Measurements from ENCODE around the gene SOCS7.

Gene SOCS7

DNA sequence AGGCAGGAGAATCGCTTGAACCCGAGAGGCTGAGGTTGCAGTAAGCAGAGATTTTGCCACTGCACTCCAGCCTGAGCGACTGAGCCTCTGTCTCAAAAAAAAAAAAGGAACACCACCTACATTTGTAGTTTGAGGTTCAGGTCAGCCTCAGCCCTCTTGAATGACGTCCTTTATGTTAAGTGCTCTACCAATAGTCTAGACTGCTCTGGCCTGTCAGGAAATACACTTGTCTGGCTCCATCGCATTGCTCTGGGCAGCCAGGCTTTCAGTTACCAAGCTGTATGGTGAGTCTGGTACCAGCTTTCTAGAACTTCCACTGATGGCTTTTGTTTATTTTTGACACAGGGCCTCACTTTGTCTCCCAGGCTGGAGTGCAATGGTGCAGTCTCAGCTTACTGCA lies 11.4 kb downstream of the SOCS7 start:
- DNase-seq (ENCODE audit: low spot score), result no peak

DNA sequence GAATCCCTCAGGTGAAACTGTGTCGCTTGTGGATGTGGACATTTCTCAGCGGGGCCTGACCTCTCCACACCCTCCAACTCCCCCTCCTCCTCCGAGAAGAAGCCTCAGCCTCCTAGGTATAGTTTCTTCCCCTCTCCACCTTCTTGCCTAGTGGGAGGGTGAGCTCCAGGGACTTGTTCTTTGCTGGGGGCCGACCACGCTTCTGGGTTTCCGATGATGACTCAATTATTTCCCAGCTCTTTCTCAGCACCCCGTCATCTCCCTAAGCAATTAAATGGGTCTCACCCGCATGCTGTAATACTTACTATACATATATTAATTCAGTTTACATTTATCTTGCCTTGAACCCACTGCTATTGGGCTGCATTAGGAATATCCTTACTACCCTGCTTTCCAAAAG lies 13.1 kb downstream of the SOCS7 start:
- DNase-seq (ENCODE audit: low spot score), result no peak

DNA sequence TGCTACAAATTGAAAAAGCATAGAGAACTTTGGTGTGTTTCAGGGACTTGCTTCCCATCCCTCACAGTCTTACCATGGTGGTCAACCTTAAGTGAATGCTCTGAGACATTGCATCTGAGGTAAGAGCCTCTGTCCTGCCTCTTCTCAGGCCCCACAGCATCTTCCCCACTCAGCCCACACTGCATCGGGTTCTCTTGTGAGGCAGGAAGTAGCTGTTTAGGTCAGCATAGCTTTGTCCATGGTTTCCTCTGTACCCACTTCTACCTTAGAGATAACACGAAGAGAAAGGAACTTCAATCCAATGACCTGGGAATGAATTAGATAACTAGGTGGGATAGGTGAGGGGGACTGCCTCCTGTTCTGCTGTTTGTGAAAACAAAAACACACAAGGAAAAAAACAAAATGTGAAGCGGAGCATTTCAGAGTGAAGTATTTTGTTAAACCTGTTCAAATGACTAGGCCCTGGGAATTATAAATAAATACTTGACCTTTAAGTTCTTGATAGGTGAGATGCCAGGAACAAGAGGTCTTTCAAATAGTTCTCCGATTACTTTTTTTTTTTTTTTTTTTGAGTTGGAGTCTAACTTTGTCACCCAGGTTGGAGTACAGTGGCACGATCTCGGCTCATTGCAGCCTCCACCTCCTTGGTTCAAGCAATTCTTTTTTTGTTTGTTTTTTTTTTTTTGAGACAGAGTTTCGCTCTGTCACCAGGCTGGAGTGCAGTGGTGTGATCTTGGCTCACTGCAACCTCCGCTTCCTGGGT lies 17.7 kb downstream of the SOCS7 start:
- no peak for DNase-seq (ENCODE audit: low spot score)

DNA sequence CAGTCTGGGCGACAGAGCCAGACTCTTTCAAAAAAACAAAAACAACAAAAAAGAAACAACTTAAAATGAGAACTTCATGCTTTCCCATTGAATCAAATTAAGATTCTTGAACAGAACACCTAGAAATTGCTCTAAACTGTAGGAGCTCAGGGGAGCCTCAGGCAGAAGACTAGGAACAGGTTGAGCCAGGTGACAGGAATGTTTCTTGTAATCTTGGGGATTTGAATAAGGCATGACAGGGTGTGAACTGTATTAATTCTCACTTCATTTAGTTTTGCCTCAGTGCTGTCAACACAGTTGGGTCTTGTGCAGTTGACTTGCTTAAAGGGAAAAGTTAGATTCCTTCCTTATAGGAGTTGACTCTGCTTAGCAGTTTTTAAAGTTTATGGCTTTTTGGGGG lies 27.8 kb downstream of the SOCS7 start:
- no peak for DNase-seq (ENCODE audit: low spot score)

DNA sequence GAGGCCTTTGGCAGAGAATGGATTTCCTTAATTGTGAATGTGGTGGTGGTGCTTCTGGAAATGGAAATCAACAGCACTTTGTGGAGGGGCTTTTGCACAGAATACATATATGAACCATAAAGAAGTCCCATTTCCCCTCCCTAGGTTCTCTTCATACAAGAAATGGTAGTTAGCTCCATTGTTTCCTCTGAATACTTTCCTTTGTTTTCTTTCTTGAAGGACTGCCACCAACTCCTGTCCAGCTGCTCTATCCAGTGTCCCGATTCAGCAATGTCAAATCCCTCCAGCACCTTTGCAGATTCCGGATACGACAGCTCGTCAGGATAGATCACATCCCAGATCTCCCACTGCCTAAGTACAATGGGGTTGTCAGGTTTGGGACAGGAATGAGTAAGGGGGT lies 43.4 kb downstream of the SOCS7 start:
- no peak for DNase-seq (ENCODE audit: low spot score)

DNA sequence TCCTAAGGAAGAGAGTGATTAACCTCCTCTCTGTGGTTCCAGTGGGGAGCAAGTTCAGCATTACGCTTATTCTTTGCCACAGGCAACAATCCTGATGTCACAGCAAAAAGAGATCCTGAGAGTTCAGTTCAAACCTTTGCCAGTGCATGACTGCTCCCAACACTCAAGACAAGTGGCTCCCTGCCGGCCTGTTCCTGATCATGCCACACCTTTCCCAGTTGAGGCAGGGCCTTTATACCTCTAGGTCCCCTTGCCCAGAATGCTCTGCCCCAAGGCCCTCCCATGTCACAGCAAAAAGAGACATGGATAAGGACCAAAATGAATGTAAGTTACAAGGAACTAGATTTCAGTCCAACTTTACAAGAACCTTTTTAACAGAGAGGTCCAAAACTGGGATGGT lies 45.6 kb downstream of the SOCS7 start:
- no peak for DNase-seq (ENCODE audit: low spot score)

DNA sequence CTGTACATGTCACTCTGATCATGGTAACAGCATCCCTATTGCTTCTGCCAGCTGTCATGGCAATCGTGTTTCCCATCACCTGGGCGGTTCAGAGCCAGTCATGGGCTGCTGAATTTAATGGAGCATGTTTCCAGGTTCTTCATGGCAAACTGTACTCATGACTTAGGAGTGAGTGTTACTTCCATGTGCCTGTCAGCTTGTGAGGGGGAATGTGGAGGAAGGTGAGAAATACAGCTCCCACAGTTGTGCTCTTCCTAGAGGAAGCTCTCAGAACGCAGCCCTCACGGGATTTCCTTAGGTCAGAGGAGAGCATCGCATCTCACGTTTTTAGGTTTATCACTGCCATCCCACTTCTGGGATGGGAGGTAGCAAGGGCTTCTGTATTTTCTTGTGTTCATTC lies 48.6 kb downstream of the SOCS7 start:
- DNase-seq (ENCODE audit: low spot score), result no peak

DNA sequence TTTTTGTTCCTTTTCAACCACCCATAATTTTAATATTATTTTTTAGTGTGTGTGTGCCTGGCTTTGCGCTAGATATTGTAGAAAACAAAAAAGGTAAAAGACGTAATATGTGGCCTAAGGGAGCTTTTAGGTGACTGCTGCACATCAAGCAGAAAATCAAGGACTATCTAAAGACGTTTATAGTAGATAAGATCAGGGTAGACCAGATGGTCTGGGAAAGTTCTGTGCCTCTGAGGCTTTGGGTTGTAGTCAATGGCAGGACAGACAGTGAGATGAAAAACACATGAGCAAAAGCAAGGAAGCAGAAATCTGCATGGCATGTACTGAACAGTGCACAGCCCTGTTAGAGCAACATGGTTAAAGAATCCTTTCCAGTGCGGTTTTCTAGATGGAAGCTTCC lies 49.8 kb downstream of the SOCS7 start:
- DNase-seq (ENCODE audit: low spot score), result no peak

DNA sequence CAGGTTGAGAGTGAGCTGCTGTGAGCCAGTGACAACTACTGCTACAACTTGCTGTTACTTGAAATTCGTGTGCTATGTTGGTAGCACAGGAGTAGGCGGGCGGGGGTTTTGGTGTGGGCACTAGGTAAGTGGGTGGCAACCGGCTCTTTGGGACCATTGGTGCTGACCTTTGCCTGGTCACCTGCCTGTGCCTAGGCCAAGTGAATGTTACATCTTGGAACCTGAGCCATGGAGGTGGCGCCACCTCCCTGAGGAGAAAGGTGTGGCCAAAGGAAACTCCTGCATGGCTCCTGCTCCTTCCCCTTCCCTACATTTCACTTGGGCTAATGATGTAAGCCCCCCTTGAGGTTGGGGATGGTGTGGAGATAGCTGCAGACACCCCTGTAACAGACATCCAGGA lies 51.3 kb downstream of the SOCS7 start:
- DNase-seq (ENCODE audit: low spot score), result no peak

DNA sequence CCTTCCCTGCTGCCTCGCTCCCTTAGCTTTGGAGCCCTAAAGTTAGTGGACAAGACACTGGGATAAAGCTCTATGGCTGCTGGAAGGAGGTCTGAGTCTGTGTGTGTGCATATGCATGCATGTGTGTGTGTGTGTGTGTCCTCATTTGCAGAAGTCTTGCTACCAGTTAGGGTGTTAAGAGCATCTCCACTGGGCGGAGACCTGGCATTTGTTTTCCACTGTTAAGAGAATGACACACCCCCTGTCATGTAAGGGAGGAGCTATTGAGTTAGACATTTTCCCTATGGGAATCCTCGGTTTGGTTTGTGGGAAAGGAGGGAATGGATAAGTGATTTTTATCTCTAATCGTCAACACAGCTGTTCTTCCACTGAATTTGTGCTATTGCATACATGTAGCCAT lies 51.8 kb downstream of the SOCS7 start:
- DNase-seq (ENCODE audit: low spot score), result no peak

DNA sequence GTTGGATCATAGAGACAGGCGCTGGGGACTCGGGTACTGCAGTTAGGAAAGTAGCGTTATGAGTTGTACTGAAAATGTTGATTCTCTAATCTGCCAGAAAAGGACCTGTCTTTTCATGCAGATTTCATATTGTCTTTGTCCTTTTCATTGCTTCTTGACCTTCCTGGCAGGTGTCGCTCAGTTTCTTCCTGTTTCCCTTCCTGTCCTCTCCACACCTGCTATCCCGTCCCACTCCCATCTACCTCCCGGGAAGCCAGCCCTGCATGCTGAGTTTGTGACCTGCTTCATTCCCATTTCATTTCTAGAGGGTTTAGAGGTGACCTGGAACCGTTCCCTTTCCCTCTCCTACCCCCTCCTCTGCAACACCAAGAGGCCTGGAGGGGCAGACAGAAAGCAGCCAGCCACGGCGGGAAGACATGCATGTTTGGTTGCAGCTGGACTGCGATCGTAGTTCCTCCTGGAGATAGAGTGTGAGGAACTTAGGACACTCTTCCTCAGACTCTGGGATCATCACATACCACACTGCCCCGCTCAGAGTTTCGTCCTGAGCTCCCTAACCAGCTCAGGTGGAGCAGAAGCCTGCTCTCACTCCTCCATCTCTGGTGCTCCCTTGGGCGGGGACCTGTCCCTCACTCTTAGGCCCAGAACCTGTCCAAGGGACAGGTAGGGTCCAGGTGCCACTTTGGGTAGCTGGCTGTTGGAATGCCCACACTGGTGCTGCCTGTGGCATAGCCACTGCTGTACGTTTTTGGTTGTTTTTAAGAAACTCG lies 52.7 kb downstream of the SOCS7 start:
- no peak for DNase-seq (ENCODE audit: low spot score)

DNA sequence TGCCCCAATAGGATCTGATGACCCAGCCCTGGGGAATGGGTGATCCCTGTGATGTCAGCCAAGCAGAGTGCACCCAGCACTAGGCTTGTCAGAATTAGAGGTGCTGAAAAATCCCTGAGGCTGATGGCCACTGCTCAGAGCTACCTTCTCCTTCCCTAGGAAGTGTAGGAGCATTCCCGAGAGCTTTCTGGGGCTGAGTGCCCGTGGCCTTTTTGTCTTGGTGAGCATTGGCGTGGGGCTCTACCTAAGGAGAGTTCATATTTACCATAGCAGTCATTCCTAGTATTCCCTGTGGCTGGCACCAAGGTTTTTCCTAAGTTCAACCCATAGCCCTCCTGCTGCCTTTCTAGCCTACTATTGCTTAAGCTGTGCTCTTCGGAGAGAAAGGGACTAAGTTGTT lies 54.0 kb downstream of the SOCS7 start:
- no peak for DNase-seq (ENCODE audit: low spot score)

DNA sequence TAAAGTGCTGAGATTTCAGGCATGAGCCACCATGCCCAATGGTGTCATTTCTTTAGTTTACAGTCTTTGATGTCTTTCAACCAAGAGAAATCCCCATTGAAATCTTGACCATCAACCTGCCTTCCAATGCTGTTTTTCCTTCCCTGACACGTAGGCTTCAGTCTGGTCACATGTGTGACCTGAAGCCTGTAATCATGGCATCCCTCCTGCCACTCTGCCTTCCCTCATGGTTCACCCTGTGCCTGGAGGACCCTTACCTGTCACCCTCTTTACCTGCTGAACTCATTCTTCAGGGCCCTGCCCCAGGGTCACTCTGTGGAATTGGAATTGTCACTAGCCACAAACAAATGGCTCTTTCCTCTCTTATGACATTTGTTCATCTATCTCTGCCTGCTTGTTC lies 58.6 kb downstream of the SOCS7 start:
- no peak for DNase-seq (ENCODE audit: low spot score)

DNA sequence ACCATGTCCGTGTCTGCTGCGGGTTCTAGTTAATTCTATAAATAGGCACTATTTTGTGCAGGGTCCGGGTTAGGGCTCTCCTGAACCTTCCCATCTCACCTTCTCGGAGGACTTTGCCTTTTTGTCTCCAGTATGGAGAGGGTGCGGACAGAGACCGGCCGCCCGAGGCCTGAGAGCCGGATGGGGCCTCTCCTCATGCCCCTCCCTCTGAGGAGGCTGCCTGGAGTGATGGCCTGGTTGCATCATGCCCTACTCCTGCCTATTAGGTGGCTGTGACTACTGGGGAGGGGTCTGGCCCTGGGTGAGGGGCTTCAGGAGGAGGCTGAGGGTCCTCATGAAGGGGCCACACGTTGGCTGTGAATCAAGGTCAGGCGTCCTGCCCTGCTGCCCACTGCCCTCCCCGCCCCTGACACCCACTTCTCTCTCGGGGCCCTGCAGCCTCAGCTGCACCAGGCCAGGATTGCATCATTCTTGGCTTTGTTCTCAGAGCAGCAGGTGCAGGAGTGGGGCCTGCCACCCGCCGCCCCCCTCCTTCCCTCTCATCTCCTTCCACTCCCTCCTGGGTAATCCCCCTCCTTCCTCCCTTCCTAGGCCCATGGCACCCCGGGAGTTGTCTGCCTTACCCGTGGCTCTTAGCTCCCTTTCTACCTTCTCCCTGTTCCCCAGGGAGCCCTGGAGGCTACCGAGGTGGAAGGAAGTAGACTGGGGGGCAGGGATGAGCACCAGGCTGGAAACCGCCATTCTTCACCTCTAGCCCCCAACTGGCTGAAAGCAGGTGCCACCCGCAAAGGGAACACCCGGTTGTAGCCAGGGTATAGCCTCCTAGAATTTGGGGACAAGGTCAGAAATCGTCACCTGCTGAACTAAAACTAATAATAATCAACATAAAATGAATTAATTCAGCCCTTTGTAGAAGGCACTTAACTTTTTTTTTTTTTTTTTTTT lies 63.9 kb downstream of the SOCS7 start:
- peak; percentile 67 for DNase-seq (ENCODE audit: low spot score)

DNA sequence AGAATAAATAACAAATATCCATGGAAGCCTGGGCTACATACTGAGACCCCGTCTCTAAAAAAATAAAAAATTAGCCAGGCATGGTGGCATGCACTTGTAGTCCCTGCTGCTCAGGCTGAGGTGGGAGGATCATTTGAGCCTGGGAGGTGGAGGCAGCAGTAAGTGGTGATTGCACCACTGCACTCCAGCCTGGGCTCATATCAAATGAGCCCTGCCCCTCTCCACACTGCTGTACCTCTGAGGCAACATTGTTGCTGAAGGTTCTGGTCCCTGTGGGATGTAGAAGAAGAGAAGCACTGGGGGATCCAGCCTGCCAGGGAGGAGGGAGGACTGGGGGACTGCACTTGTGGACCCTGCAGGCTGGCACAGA lies 65.2 kb downstream of the SOCS7 start:
- DNase-seq (ENCODE audit: low spot score), result no peak

DNA sequence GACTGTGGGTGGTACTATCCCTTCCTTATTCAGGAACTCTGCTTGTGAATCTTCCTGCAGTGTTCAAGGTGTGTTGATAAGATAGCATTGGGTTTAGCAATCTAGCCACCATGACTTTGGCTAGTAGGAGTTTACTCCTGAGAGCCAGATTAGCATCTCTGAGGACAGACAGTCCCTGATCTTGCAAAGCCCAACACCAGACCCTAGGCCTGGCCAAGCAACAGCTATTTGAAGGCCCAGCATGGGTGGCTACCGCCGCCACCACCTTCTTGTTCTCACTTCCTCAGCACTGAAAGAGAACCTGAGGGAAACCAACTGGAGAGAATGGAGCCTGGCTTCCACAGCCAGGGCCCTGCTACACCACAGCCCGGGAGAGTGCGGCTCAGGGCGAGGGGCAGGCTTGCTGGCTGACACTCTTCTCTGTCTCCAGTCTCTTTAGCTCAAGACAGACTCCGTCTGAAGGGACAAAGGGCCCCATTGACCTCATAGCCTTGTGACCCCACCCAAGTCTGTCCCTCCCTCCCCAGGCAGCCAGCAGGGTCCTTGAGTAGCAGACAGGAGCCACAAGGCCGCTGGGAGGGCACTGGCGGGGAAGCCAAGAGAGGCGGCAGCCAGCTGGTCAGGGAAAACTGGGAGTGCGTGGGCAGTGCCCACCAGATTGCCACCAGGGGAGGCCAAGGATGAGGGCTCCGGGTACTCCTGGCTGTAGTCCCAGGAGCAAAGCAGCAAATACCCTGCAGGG lies 65.7 kb downstream of the SOCS7 start:
- DNase-seq (ENCODE audit: low spot score), result no peak

DNA sequence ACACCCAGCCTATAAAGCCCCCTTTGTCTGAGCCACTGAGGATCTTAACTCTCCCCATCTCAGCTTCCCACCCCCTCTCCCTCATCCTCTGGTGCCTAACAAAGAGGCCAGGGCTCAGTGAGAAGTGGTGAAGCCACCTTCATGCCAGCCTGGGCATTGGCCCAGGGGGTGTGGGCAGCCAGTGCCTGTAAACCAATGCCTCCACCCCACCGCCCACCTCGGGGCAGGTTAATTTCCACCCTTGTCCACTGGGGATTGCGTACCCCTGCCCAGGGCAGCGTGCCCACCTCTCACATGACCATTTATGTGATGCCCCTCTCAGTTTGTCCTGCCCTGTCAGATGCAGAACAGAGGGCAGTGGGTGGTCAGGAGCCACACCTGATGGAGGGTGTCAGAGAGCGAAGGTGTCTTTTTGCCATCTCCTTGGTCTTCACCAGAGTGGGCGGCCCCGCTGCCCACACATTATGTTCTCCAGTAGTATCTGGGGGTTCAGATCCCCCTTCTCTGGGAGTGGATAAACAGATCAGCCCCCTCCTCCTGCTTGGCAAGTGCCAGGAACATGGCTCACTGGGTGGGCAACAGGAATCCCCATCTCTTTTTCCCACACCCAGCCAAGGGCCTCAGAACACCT lies 66.5 kb downstream of the SOCS7 start:
- no peak for DNase-seq (ENCODE audit: low spot score)

DNA sequence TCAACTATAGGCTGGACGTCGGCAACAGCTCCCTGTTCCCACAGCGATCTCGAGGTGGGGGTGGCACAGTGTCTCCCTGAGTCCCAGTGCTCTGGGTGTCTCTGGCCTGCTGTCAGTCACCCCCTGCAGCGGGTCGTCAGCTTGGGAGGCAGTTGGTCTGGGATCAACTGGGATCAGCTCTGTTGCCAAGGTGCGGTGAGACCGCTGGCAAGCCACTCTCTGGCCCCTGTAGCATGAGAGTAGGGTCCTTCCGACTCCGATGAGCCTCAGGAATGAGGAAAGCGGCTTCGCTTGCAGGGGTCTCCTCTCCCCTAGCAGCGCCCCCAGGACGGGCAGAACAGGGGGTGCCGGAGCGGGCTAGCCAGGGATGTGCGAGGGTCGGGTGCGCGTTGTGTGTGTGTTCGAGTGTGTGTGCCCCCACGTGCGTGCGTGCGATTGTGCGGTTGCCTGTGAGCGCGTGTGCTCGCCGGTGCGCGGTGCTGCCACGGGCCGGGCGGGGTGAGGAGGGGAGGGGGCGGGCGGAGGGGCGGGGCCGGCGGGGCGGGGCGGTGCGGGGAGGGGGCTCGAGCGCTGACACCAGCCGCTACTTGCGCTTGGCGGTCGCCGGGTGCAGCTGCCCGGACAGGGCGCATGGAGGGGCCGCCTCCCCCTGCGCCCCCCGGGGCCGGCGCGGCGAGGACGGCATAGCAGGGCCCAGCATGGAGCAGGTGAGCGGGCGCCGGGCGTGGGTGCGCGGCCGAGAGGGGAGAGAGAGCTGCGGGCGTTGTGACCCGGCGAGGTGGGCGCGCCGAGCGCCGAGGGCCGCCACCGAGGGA lies 67.3 kb downstream of the SOCS7 start:
- peak; percentile 75 for DNase-seq (ENCODE audit: low spot score)

DNA sequence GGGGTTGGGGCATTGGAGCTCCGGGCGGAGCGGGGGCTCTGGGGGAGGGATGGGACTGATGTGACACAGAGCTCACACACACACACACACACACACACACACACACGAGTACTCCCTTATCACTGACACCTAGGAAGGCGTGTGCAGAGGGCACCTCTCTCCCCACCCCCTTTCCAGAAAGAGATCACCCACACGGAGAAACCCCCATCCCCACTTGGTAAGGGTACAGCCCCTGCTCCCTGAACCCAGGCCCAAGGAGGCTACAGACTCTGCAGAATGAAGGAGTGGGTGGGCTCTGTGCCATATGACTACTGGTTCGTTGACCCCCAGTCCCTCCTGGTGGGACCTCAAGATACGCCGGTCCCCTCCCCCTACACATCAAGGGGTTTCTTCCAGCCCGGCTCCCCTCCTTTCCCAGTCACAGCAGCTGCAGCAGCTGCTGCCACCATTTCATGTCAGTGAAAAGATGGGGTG lies 67.9 kb downstream of the SOCS7 start:
- no peak for DNase-seq (ENCODE audit: low spot score)

DNA sequence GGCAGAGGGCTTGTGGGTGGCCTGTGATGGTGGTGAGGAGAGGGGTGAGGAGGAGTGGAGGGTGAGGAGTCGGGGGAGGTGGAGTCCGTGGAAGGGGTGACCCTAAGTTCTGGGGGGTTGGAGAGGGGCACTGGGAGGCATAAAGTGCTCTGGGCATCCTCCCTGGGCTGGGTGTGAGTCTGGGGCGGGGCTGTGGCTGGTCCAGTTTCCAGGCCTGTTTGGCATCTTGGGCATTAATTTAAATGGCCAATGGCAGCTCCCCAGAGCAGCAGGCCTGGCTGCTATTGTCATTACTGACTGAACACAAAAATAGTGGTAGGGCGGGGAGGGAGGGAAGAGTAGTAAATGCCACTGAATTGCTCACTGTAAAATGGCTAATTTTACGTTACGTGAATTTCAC lies 68.9 kb downstream of the SOCS7 start:
- DNase-seq (ENCODE audit: low spot score), result no peak
